ENCODE data around the gene PLEKHM3. TPM values are rescaled to one million over a fixed set of nuclear protein-coding genes. Genes with fewer than 3 reads are reported as not detected.
"Not testable (repeated sequence)": the region's sequence is repeated elsewhere in the genome, so short reads cannot be mapped to it uniquely, and the experiment has no call there.

PLEKHM3 gene
- total RNA-seq, 1 donor, result 23.5 TPM

GRCh38 chr2:207952564-207953345 is 72.6 kb downstream of the PLEKHM3 start:
- Histone ChIP-seq H3K27ac (ENCODE audit: low read depth, low read length) (no peak overlapping the region), H4K20me1 (ENCODE audit: insufficient read depth, low read length) (peaks cover 3% of the 10 kb centered on the region), H3K9me3 (ENCODE audit: low read depth, low read length) (no peaks in the 10 kb centered on the region), H3K4me2 (ENCODE audit: insufficient read depth, low read length) (no peak overlapping the region), H3K4me3 (ENCODE audit: insufficient read depth, low read length) (no peak overlapping the region), H3K79me2 (ENCODE audit: insufficient read depth, low read length) (no peaks in the 10 kb centered on the region), H3K4me1 (ENCODE audit: insufficient read depth, low read length) (peaks cover 5% of the 10 kb centered on the region), H3K36me3 (ENCODE audit: insufficient read depth, low read length) (no peaks in the 10 kb centered on the region), H3K27me3 (ENCODE audit: insufficient read depth, low read length) (no peaks in the 10 kb centered on the region), H2AFZ (ENCODE audit: low read length) (no peak overlapping the region)
- TF ChIP-seq CTCF (IDR thresholded peaks at IDR 0.05; ENCODE audit: extremely low read depth, low read depth, low read length), result no peak
- no peak for DNase-seq (ENCODE audit: insufficient read length, low spot score, missing footprints)

- Histone ChIP-seq H3K9me3 (ENCODE audit: low read depth, low read length) (no peaks in the 10 kb centered on the region), H3K27ac (ENCODE audit: low read depth, low read length) (no peak overlapping the region), H3K4me3 (ENCODE audit: insufficient read depth, low read length) (no peak overlapping the region), H3K4me1 (ENCODE audit: insufficient read depth, low read length) (peaks cover 5% of the 10 kb centered on the region), H3K36me3 (ENCODE audit: insufficient read depth, low read length) (no peaks in the 10 kb centered on the region), H3K79me2 (ENCODE audit: insufficient read depth, low read length) (no peaks in the 10 kb centered on the region), H3K27me3 (ENCODE audit: insufficient read depth, low read length) (no peaks in the 10 kb centered on the region), H4K20me1 (ENCODE audit: insufficient read depth, low read length) (peaks cover 3% of the 10 kb centered on the region), H2AFZ (ENCODE audit: low read length) (no peak overlapping the region), H3K4me2 (ENCODE audit: insufficient read depth, low read length) (no peak overlapping the region)
- no peak for DNase-seq (ENCODE audit: insufficient read length, low spot score, missing footprints)
- no peak for TF ChIP-seq CTCF (IDR thresholded peaks at IDR 0.05; ENCODE audit: extremely low read depth, low read depth, low read length)
These were observed 73.4 kb downstream of the PLEKHM3 start for GRCh38 chr2:207951734-207952470.

- no peaks in the 10 kb centered on the region for H3K79me2 ChIP-seq (ENCODE audit: insufficient read depth, low read length)
- no peak overlapping the region for H3K4me2 ChIP-seq (ENCODE audit: insufficient read depth, low read length)
- no peak overlapping the region for H3K27ac ChIP-seq (ENCODE audit: low read depth, low read length)
- no peaks in the 10 kb centered on the region for H3K36me3 ChIP-seq (ENCODE audit: insufficient read depth, low read length)
- no peak for DNase-seq (ENCODE audit: insufficient read length, low spot score, missing footprints)
- H2AFZ ChIP-seq (ENCODE audit: low read length), result no peak overlapping the region
- H3K4me1 ChIP-seq (ENCODE audit: insufficient read depth, low read length), result peaks cover 5% of the 10 kb centered on the region
- H3K27me3 ChIP-seq (ENCODE audit: insufficient read depth, low read length), result no peaks in the 10 kb centered on the region
- no peak for TF ChIP-seq CTCF (IDR thresholded peaks at IDR 0.05; ENCODE audit: extremely low read depth, low read depth, low read length)
- H4K20me1 ChIP-seq (ENCODE audit: insufficient read depth, low read length), result peaks cover 3% of the 10 kb centered on the region
- H3K4me3 ChIP-seq (ENCODE audit: insufficient read depth, low read length), result no peak overlapping the region
- no peaks in the 10 kb centered on the region for H3K9me3 ChIP-seq (ENCODE audit: low read depth, low read length)
These were observed 74.6 kb downstream of the PLEKHM3 start for GRCh38 chr2:207950761-207951114.

GRCh38 chr2:207950063-207950760 is 75.1 kb downstream of the PLEKHM3 start:
- Histone ChIP-seq H3K27me3 (ENCODE audit: insufficient read depth, low read length) (no peaks in the 10 kb centered on the region), H4K20me1 (ENCODE audit: insufficient read depth, low read length) (peaks cover 3% of the 10 kb centered on the region), H3K79me2 (ENCODE audit: insufficient read depth, low read length) (no peaks in the 10 kb centered on the region), H3K4me2 (ENCODE audit: insufficient read depth, low read length) (no peak overlapping the region), H3K4me3 (ENCODE audit: insufficient read depth, low read length) (no peak overlapping the region), H3K9me3 (ENCODE audit: low read depth, low read length) (no peaks in the 10 kb centered on the region), H2AFZ (ENCODE audit: low read length) (no peak overlapping the region), H3K4me1 (ENCODE audit: insufficient read depth, low read length) (peaks cover 5% of the 10 kb centered on the region), H3K27ac (ENCODE audit: low read depth, low read length) (no peak overlapping the region), H3K36me3 (ENCODE audit: insufficient read depth, low read length) (no peaks in the 10 kb centered on the region)
- no peak for DNase-seq (ENCODE audit: insufficient read length, low spot score, missing footprints)
- TF ChIP-seq CTCF (IDR thresholded peaks at IDR 0.05; ENCODE audit: extremely low read depth, low read depth, low read length), result no peak

GRCh38 chr2:207949245-207949644 is 76.1 kb downstream of the PLEKHM3 start:
- H3K79me2 ChIP-seq (ENCODE audit: insufficient read depth, low read length); H3K4me1 ChIP-seq (ENCODE audit: insufficient read depth, low read length); DNase-seq (ENCODE audit: insufficient read length, low spot score, missing footprints); H3K4me3 ChIP-seq (ENCODE audit: insufficient read depth, low read length); H3K36me3 ChIP-seq (ENCODE audit: insufficient read depth, low read length); H3K27me3 ChIP-seq (ENCODE audit: insufficient read depth, low read length); H3K27ac ChIP-seq (ENCODE audit: low read depth, low read length); H4K20me1 ChIP-seq (ENCODE audit: insufficient read depth, low read length); H3K9me3 ChIP-seq (ENCODE audit: low read depth, low read length); H3K4me2 ChIP-seq (ENCODE audit: insufficient read depth, low read length); H2AFZ ChIP-seq (ENCODE audit: low read length): not testable (repeated sequence)
